PC-9 (cell line): ENCODE results near the gene HSPA8.

Experiments used
- EZH2 ChIP-seq: fragments of 200-600 bp; sonication (generic); IDR thresholded peaks from 2 replicates; pipeline ENCODE4 v1.8.0; 2017; ENCODE audit warnings: antibody characterized with exemption, low read depth
- TF ChIP-seq, protein P1 (sequence below): fragments of 200-600 bp; sonication (generic); conservative IDR thresholded peaks from 2 replicates; pipeline ENCODE4 v1.6.1; 2017; ENCODE audit warnings: mixed run types, antibody characterized with exemption, mild to moderate bottlenecking, moderate library complexity

- no peak for TF ChIP-seq EZH2
- TF ChIP-seq, protein P1, sequence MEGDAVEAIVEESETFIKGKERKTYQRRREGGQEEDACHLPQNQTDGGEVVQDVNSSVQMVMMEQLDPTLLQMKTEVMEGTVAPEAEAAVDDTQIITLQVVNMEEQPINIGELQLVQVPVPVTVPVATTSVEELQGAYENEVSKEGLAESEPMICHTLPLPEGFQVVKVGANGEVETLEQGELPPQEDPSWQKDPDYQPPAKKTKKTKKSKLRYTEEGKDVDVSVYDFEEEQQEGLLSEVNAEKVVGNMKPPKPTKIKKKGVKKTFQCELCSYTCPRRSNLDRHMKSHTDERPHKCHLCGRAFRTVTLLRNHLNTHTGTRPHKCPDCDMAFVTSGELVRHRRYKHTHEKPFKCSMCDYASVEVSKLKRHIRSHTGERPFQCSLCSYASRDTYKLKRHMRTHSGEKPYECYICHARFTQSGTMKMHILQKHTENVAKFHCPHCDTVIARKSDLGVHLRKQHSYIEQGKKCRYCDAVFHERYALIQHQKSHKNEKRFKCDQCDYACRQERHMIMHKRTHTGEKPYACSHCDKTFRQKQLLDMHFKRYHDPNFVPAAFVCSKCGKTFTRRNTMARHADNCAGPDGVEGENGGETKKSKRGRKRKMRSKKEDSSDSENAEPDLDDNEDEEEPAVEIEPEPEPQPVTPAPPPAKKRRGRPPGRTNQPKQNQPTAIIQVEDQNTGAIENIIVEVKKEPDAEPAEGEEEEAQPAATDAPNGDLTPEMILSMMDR = no peak
Measured at GRCh38 chr11:123062892-123063825, 1.2 kb upstream of the HSPA8 start.
